HG03064 (cell line): ENCODE results near the gene MFGE8.
"Not testable (repeated sequence)": the region's sequence is repeated elsewhere in the genome, so short reads cannot be mapped to it uniquely, and the experiment has no call there.

Experiments
- ATAC-seq: cut with Tn5 transposase; IDR thresholded peaks from one replicate; pipeline ENCODE4 v1.9.1; 2021; ENCODE audit warnings: low read depth; ENCODE audit not compliant: unreplicated experiment

The MFGE8 gene

GRCh38 chr15:88913017-88913849, at the start of gene MFGE8:
MFGE8 (minus strand) TSS chr15:88913379; CDS start chr15:88913319, 60 bp downstream.
- peak; percentile 87 for ATAC-seq

- ATAC-seq, result no peak
Measured at GRCh38 chr15:88959445-88959844, 46.3 kb upstream of the MFGE8 start.

GRCh38 chr15:88956906-88957305, 43.7 kb upstream of the MFGE8 start:
- ATAC-seq, result no peak

DNA sequence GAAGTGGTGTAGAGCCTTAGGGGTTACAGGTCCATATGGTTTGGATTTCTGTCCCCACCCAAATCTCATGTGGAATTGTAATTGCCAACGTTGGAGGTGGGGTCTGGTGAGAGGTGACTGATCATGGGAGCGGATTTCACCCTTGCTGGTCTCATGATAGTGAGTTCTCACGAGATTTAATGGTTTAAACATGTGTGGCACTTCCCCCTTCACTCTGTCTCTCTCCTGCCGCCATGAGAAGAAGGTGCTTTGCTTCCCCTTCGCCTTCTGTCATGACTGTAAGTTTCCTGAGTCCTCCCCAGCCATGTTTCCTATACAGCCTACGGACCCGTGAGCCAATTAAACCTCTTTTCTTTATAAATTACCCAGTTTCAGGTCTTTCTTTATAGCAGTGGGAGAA, 43.1 kb upstream of the MFGE8 start:
- ATAC-seq, result no peak

DNA sequence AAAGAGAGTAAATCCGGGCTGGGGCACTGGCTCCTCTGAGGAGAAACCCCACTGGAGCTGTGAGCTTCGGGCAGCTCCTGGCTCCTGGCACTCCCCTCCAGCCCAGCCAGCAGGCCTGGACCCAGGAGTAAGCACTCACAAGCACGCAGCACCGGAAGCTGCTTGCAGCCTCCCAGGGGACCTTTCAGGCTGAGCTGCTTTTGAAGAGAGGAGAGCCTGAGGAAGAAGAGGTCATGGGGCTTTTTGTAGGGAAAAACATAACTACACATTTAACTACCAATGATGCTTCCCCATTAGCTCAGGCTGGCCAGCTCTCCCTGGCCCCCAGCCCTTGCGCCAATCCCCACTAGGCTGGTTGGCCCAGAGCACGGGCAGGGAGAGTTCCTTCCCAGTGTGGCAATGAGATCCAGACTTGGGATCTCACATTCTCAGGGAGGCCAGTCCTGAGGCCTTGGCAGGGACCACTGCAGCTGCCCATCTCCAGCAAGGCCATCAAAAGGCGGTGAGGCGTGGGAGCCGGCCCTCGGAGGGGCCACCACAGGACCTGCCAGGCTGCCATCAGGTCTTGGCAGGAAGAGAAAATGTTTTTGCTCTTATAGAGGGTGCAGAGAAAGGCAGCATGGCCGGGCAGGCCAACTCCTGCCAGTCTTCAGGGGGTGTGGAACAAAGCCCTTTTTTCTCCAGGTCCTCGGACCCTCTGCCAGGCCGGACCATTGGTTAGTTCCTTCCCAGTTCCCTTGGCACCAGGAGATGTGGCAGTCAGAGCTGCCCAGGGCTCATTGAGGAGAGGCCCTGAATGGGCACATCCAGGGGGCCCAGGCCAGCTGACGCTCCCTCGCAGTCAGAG, 41.5 kb upstream of the MFGE8 start:
- ATAC-seq, result no peak

DNA sequence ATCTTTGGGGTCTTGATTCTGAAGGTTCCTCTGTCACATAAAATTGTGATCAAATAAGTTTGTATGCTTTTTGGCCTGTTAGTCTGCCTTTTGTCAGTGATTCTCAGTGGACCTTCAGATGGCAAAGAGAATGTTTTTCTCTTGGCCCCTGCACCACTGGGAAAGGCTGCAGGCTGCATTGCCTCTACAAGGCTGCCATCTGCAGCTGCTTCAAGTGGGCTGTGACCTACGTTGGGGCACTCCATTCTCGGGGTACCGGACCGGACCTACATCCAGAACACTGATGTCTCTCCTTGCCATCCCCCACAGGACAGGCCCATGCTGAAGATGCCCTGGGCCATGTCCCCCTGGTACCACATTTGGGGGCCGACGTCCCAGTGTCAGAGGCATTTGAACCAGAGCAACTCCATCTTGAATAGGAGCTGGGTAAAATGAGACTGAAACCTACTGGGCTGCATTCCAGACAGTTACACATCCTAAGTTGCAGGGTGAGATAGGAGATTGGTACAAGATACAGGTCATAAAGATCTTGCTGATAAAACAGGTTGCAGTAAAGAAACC, 37.5 kb upstream of the MFGE8 start:
- ATAC-seq, result no peak

DNA sequence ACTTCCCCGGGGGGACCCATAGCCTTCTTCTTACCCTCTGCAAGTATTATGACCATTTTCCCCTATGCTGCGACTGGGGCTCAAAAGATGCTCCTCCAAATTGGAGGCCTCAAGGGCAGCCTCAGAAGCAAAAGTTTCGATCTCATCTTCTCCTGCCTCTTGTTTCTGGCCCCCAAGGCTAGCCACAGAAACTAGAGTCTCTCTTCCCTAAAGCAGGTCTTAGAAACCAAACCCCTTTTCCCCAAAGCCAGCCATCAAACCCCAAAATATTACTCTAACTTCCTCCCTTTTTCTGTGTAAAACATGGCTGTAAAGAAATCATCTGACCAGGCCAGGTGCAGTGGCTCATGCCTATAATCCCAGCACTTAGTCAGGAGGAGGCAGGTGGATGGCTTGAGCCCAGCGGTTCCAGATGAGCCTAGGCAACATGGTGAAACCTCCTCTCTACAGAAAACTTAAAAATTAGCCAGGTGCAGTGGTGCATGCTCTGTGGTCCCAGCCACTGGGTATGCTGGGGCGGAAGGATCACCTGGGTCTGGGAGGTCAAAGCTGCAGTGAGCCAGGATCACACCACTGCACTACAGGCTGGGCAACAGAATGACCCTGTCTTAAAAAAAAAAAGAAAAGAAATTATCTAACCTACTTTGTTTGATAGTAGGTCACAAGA, 36.7 kb upstream of the MFGE8 start:
- ATAC-seq, result peak; percentile 90

DNA sequence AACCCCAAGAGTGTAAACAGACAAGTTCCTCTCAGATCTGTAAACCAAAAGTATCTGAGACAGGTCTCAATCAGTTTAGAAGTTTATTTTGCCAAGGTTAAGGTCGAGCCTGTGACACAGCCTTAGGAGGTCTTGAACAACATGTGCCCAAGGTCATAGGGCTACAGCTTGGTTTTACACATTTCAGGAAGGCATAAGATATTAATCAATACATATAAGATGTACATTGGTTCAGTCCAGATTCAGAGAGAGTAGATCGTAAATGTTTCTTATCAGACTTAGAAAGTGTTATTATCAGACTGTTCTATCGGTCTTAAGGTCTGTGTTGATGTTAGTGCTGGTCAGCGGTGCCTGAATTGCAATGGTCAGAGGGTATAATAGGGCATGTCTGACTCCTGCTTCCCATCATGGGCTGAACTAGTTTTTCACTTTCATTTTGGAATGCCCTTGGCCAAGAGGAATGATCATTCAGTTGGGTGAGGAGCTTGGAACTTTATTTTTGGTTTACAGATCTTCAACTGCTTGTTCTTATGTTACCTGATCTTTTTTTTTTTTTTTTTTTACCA, 27.0 kb upstream of the MFGE8 start:
- ATAC-seq, result no peak

DNA sequence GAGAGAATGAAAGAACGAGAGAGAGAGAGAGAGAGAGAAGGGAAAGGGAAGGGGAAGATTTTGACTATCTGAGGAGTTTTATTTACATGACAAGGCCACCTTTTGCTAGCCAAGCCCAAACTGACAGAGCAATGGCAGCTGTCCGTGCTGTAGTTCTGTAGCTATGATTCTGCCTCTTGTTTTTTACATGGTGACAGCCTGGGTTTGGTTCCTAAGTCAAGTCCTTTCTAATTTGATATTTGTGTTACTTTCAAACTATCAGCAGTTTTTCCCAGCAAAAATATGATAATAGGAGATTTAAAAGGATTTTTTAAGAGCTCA, 26.3 kb upstream of the MFGE8 start:
- ATAC-seq, result no peak

DNA sequence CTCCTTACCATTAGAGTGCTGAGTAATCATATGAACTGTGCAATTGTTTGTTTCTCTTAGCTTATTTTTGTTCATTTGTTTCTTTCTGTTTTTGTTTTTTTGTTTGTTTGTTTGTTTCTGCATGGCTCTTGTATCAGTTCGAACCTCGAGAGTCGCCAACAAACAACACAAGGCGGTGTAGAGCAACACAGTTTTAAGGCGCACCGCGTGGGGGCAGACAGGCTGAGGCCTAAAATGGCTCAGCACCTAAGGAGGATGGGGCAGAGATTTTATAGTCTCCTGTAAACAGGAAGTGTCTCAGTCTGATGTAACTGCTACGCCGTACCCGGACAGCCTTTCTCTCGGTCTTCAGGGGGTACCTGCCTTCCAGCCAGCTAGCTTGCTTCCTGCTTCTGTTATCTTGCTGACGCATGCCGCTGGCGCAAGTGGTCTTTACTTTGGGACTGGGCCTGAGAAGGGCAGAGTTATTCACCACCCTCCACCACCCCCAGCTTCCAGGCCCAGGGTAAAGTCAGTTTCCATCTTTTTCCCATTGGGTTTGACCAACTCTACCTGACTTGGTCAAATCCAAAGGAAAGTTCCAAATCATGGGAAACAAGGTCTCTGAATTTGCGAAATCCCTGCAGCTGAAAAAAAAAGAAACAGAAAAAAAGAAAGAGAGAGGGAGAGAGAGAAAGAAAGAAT, 25.8 kb upstream of the MFGE8 start:
- no peak for ATAC-seq

GRCh38 chr15:88934449-88934848, 21.3 kb upstream of the MFGE8 start:
- ATAC-seq, result not testable (repeated sequence)

- ATAC-seq, result no peak
Measured at GRCh38 chr15:88932875-88933330, 19.7 kb upstream of the MFGE8 start.

DNA sequence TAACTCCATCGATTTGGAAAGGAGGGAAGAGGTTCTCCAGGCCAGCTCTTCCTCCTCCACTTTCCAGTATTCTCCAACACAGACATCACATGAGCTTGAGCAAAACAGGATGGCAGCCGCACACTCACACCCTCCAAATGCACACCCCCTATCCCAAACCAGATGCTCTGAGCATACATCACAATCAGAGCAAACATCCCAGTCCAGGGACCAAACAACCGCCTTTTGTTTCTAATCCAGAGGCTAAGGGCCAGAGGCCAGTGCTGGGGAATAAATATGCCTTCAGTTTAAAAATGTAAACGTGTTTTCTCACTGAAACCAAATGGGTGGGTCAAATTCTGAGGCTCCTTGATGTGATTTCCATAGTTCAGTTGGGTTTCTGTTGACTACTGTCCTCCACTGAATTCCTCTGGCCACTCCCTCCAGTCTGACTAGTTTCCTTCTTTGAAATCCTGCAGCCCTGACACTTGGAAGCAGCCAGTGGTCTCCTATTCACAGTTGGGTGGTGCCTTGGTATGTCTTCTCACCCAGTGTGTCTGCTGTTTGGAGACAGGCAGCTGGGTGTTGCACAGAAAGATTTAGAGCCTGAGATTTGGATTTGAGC, 19.2 kb upstream of the MFGE8 start:
- no peak for ATAC-seq

- ATAC-seq, result no peak
Measured at GRCh38 chr15:88930579-88930978, 17.4 kb upstream of the MFGE8 start.

DNA sequence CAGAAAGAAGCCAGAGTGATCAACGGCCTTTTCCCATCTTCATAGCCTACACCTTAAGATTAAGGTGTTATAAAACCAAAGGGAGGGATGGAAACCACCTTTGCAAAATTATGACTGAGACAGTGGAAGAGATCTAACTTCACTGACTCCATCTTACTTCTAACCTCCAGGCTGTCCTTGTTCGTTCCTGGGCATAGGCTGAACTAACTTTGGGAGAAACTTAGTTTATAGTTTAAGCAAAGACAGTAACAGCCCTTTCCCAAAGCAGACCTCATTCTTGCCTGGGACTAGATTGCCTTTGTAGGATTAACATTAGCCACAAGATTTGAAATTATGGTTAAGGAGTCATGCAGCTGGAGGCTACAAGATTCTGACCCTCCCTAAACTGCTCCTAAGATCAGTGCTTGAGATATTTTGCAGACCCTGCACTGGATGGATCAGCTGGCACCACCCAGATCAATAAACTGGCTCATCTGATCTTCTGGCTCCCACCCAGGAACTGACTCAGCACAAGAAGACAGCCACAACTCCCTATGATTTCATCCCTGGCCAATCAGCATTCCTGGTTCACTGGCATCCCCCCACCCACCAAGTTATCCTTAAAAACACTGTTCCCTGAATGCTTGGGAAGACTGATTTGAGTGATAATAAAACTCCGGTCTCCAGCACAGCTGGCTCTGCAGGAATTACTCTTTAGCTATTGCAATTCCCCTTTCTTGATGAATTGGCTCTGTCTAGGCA, 16.3 kb upstream of the MFGE8 start:
- ATAC-seq, result not testable (repeated sequence)

DNA sequence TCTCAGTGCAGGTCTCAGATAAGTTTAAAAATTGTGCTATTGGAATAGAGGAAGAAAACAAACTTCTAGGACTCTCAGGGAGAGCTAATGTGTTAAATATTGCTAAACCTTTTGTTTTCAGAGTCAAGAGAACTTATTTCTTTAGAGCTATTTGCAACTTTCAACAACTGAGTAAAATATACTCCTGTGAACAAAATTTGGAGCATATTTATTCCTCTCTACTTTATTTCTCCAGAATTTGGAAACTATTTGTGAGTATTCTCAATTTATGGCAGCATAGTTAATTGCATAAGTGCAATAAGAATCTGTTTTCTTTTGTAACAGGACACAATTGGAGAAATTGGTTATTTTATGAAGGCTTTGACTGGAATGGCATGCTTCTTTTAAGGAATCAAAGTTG, 15.0 kb upstream of the MFGE8 start:
- not testable (repeated sequence) for ATAC-seq

- not testable (repeated sequence) for ATAC-seq
Measured at GRCh38 chr15:88925648-88926047, 12.5 kb upstream of the MFGE8 start.

GRCh38 chr15:88920892-88921435, 7.8 kb upstream of the MFGE8 start:
- not testable (repeated sequence) for ATAC-seq
